Psoas muscle (tissue), 8 donors: ENCODE results near the gene MRPL50. TPM values are rescaled to one million over a fixed set of nuclear protein-coding genes. Genes with fewer than 3 reads are reported as not detected.

Experiments
- ATAC-seq, 4 donors: fragments of 200-7000 bp; cut with Tn5 transposase; one replicate each; pipeline ENCODE4 v1.9.1; 2020; ENCODE audit warnings: moderate library complexity in 3 of 4, mild to moderate bottlenecking in 2 of 4
- DNase-seq, 2 donors: peaks; one replicate each; pipeline ENCODE4 v3.0.0-alpha.2; 2020
- H3K27ac ChIP-seq: fragments of 200-600 bp; one replicate; pipeline ENCODE4 v1.8.0; 2022
- H3K27me3 ChIP-seq, 3 donors: fragments of 200-600 bp in 1 of 3; one replicate each; pipeline versions ENCODE4 v1.6.1 to v1.8.0; 2013 to 2022; ENCODE audit warnings: low read length in 2 of 3, mild to moderate bottlenecking in 2 of 3, moderate library complexity in 1 of 3; ENCODE audit not compliant: insufficient read depth in 3 of 3
- H3K36me3 ChIP-seq, 2 donors: fragments of 200-600 bp in 1 of 2; one replicate each; pipeline versions ENCODE4 v1.6.1 to v1.8.0; 2013 to 2022; ENCODE audit warnings: low read depth in 1 of 2, mild to moderate bottlenecking in 1 of 2, moderate library complexity in 1 of 2; ENCODE audit not compliant: insufficient read depth in 1 of 2
- H3K4me1 ChIP-seq: fragments of 200-600 bp; one replicate; pipeline ENCODE4 v1.8.0; 2022
- H3K4me3 ChIP-seq: fragments of 200-600 bp; one replicate; pipeline ENCODE4 v1.8.0; 2022; ENCODE audit warnings: mild to moderate bottlenecking
- H3K9me3 ChIP-seq: fragments of 200-600 bp; one replicate; pipeline ENCODE4 v1.8.0; 2022
- CTCF ChIP-seq: fragments of 200-600 bp; IDR thresholded peaks from one replicate; pipeline ENCODE4 v1.8.0; 2022; ENCODE audit warnings: antibody characterized with exemption
- WGBS, 3 donors: extraction: QIAGEN DNeasy Blood & Tissue Kit; methylation state at CpG; one replicate each; pipeline versions ENCODE4 v1.1.6 to v1.1.7; 2013; 5-methylcytosine and 5-hydroxymethylcytosine counted together
- intact Hi-C, 2 donors: fragments of 100-400 bp; cut with DNase I; formaldehyde crosslinking; loops; one replicate each; pipeline versions ENCODE4 v1.11.0 to v1.14.2; 2022
- polyA plus RNA-seq, 3 donors: library from polyadenylated mRNA; stranded (reverse); fragments of 200-250 nt; gene quantifications; one replicate each; pipeline ENCODE4 v1.2.3, GENCODE V29; 2013
- total RNA-seq, 4 donors: library from RNA; stranded (reverse); fragmentation: NEBNext Ultra II Directional in 2 of 4; extraction: Animal tissue kit (Norgen Biotek cat#: 25700) in 2 of 4; gene quantifications; one replicate each; pipeline versions ENCODE4 v1.2.1 to v1.2.4, GENCODE V29; 2021 to 2023
- donor health status: healthy with polysubstance abuse.
- donor health status: DM: no; HTN: no; CAD: no; lungs with moderate emphysema.
- donor health status: Bipolar disorder and iron deficiency.
- donor health status: healthy.
- donor health status: DM: yes; HTN: yes; CAD: no.
- donor health status: DM: no; HTN: no; CAD: no.
- donor health status: DM: no; HTN: no; CAD: no.
- donor health status: DM: yes; HTN: yes; CAD: no.

The MRPL50 gene
- total and polyA plus RNA-seq, 7 donors, result 8.6 to 19.9 (median 12.9) TPM

GRCh38 chr9:101442736-101443135 lies 44.3 kb upstream of the MRPL50 start:
- intact Hi-C loops, result no loop called here
- no peak for TF ChIP-seq CTCF

GRCh38 chr9:101442318-101442717 lies 43.9 kb upstream of the MRPL50 start:
- no peaks in the 10 kb centered on the region for H3K36me3 ChIP-seq
- no peak for ATAC-seq
- H3K27ac ChIP-seq, result no peak overlapping the region
- no peaks in the 10 kb centered on the region for H3K9me3 ChIP-seq
- intact Hi-C loops, result no loop called here
- 62 to 74% (median 68%) methylated on average over 3 of the region's 3 CpGs for WGBS, 3 donors
- no peak for DNase-seq
- TF ChIP-seq CTCF, result no peak
- H3K4me1 ChIP-seq, result peaks cover 12% of the 10 kb centered on the region
- H3K4me3 ChIP-seq, result no peak overlapping the region
- H3K27me3 ChIP-seq, result no peaks in the 10 kb centered on the region

More at GRCh38 chr9:101442736-101443135, 44.3 kb upstream of the MRPL50 start:
- Histone ChIP-seq H3K4me3 (no peak overlapping the region), H3K27me3 (no peaks in the 10 kb centered on the region), H3K36me3 (no peaks in the 10 kb centered on the region), H3K9me3 (no peaks in the 10 kb centered on the region), H3K4me1 (peaks cover 12% of the 10 kb centered on the region), H3K27ac (no peak overlapping the region)
- DNase-seq (no peak), ATAC-seq (no peak)
- WGBS, 3 donors, result 79 to 89% (median 87%) methylated on average over 3 of the region's 3 CpGs

- WGBS, 3 donors, result 71 to 80% (median 78%) methylated on average over 3 of the region's 3 CpGs
- Histone ChIP-seq H3K4me1 (peaks cover 12% of the 10 kb centered on the region), H3K9me3 (no peaks in the 10 kb centered on the region), H3K27ac (no peak overlapping the region), H3K4me3 (no peak overlapping the region), H3K36me3 (no peaks in the 10 kb centered on the region), H3K27me3 (no peaks in the 10 kb centered on the region)
- ATAC-seq, result no peak
- intact Hi-C loops, result no loop called here
- DNase-seq, result no peak
- TF ChIP-seq CTCF, result no peak
These were observed 42.4 kb upstream of the MRPL50 start for GRCh38 chr9:101440714-101441230.

- Histone ChIP-seq H3K27ac (no peak overlapping the region), H3K4me1 (peaks cover 5% of the 10 kb centered on the region), H3K9me3 (no peaks in the 10 kb centered on the region), H3K27me3 (no peaks in the 10 kb centered on the region), H3K4me3 (no peak overlapping the region), H3K36me3 (no peaks in the 10 kb centered on the region)
- TF ChIP-seq CTCF, result no peak
- ATAC-seq (no peak), DNase-seq (no peak)
- intact Hi-C loops, result no loop called here
- WGBS, 3 donors, result 85 to 87% (median 85%) methylated on average over 3 of the region's 3 CpGs
These were observed 40.1 kb upstream of the MRPL50 start for GRCh38 chr9:101438523-101438922.

GRCh38 chr9:101437806-101438232 lies 39.4 kb upstream of the MRPL50 start:
- H3K36me3 ChIP-seq, result no peaks in the 10 kb centered on the region
- DNase-seq, result peak in 1 of 2 donors; percentile 17
- H3K4me1 ChIP-seq, result no peaks in the 10 kb centered on the region
- H3K9me3 ChIP-seq, result no peaks in the 10 kb centered on the region
- ATAC-seq, result peak in 1 of 4 donors; percentile 86
- intact Hi-C loops, result no loop called here
- H3K27ac ChIP-seq, result no peak overlapping the region
- no peak overlapping the region for H3K4me3 ChIP-seq
- 32 to 39% (median 38%) methylated on average over 2 of the region's 2 CpGs for WGBS, 3 donors
- H3K27me3 ChIP-seq, result no peaks in the 10 kb centered on the region
- no peak for TF ChIP-seq CTCF
